ENCODE measurements around the gene OR2V2.

DNA sequence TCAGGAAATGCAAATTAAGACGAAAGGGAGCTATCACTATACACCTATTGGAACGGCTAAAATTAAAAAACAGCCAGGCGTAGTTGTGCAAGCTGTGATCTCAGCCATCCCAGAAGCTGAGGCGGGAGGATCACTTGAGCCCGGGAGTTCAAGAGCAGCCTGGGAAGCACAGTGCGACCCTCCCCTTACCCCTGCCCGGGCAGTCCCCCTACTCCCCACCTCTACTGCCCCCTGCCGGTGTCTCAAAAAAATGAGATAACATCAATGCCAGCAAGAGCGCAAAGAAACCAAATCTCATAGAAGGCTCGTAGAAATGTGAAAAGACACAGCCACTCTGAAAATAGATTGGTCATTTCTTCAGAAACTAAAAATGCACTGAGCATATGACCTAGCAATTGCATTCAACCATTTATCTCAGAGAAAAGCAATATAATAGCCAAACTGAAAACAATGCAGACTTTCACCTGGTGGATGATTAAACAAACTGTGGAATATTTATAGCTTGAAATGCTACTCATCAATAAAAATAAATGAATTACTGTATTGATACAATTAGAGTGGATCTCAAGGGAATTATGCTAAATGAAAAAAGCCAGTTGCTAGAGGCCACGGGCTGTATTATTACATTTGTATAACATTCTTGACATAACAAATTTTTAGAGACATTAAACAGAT is 20.6 kb downstream of the OR2V2 start:
- no peak for TF ChIP-seq ZNF274 (IDR thresholded peaks at IDR 0.05; ENCODE audit: low read depth, low read length)
- TF ChIP-seq YY1 (IDR thresholded peaks at IDR 0.05; ENCODE audit: insufficient read depth, insufficient read length) = no peak
- no peak for TF ChIP-seq SUZ12 (IDR thresholded peaks at IDR 0.05; ENCODE audit: extremely low read depth, insufficient read depth, insufficient read length)
